RPMI8226 (cell line): Measurements from ENCODE around the gene CD3G.

Experiments used
- DNase-seq: peaks from one replicate; pipeline ENCODE4 v3.0.0-alpha.2; 2015

Gene CD3G

DNA sequence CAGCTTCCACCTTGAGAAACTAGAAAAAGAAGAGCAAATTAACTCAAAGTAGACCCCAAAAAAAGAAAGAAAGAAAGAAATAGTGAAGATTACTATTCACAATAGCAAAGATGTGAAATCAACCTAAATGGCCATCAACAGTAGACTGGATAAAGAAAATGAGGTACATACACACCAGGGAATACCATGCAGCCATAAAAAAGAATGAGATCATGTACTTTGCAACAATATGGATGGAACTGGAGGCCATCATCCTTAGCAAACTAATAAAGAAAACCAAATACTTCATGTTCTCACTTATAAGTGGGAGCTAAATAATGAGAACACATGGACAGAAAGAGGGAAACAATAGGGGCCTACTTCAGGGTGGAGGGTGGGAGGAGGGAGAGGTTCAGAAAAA, 15.4 kb upstream of the CD3G start:
- DNase-seq: no peak

GRCh38 chr11:118334745-118335144, 9.4 kb upstream of the CD3G start:
- no peak for DNase-seq

GRCh38 chr11:118338637-118339061, 5.5 kb upstream of the CD3G start:
- DNase-seq: peak; percentile 44

GRCh38 chr11:118339281-118339961, 4.7 kb upstream of the CD3G start:
- no peak for DNase-seq

- no peak for DNase-seq
Observed at GRCh38 chr11:118340449-118340848, 3.7 kb upstream of the CD3G start.

DNA sequence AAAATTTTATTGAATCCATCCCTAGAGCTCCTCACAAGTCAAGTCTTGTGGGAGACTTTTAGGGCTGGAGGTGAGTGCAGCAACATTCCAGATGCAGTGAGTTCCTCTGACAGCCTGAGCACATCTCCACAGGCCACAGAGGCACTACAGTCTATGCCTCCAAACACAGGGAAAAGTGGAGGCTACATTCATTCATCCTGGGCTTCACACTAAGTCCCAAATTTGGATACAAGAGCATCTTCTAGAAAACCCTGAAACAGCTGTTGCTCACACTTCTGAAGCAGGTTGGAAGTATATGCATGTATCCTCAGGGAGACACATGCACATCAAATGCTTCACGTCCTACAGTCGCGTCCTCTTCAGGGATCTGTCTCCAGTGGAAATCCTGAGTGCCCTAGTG, 2.9 kb upstream of the CD3G start:
- DNase-seq: no peak

DNA sequence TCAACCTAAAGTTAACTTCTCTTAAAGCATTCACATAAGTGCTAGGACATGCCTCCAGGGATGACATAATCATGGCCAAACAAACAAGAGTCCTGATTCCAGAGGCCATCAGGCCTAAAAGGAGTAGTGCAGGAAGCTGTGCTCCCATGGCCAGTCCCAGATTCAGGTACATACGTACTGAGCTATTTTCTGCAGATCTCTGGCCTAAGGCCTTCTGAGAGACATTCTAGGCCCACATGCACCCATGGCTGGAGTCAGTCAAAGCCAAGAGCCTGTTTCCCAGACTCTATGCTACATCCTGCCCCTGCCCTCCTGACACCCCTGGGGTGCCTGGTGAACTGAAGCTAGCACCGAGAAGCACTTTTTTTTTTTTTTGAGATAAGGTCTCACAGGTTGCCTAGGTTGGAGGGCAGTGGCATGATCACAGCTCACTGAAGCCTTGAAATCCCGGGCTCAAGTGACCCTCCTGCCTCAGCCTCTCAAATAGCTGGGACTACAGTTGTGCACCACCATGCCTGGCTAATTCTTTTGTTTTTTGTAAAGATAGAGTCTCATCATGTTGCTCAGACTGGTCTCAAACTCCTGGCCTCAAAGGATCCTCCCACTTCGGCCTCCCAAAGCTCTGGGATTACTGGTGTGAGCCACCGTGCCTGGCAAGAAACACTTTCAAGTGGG, 2.2 kb upstream of the CD3G start:
- no peak for DNase-seq

GRCh38 chr11:118342503-118343161, 1.5 kb upstream of the CD3G start, which contains the start of gene CD3D:
Gene CD3D (minus strand): TSS chr11:118342705. CDS start chr11:118342607, 98 bp downstream.
- no peak for DNase-seq

DNA sequence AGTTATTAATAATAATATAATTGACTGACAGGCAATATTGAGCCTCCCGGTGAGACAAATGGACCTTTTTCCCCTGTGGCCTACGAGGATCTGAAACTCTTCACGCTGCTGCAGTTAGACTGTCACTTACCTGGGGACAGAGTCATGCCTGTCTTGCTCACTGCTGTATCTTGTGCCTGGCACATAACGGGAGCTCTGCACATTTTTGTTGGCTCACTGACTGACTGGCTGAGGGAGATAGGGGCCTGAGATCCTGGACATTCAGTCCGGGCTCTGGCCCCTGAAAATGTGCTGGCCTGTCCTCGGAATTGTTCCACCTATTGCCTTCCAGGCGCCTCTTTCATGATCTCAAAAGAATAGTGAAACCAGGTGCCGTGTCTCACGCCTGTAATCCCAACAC, 896 bp upstream of the CD3G start:
- no peak for DNase-seq

- DNase-seq: no peak
Observed at GRCh38 chr11:118349475-118349874, 5.3 kb downstream of the CD3G start.

GRCh38 chr11:118353084-118353710, 9.1 kb downstream of the CD3G start:
- DNase-seq: peak; percentile 38

- no peak for DNase-seq
Observed at GRCh38 chr11:118358071-118358470, 13.9 kb downstream of the CD3G start.

DNA sequence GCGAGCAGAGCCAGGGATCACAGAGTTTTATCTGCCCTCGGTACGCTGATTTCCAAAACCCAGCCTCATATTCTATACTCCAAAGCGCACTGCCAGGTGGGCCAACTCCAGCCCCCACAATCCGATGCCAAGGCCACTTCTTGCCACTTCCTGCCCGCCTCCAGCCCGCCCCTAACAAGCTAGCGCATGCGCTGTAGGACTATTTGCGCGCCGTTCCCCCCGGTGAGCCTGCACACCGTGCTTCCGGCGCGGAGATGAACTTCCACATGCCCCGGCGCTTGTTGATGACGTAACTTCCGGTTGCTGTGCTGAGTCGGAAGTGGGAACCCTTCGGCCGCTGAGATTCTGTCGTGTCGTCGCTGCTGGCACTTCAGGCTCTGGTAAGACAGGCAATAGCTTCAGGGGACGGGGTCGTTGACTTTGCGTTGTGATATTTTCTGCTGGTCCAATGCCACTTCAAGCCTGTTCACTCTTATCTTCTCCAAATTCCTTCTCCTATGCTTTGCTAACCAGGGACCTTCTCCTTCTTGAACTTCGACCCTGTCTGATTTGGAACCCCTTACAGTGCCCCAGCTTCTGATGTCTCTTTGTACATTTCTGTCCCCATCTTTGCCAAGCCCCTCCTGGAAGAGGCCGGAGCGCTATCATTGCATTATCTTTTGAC, 15.3 kb downstream of the CD3G start, which contains the start of gene UBE4A:
TSS of gene UBE4A (plus strand) at position 306 of the 664 bp plus-strand sequence. CDS start 5,481 bp downstream, outside the sequence.
- DNase-seq: peak; percentile 99

GRCh38 chr11:118364956-118365615, 20.9 kb downstream of the CD3G start:
- no peak for DNase-seq

DNA sequence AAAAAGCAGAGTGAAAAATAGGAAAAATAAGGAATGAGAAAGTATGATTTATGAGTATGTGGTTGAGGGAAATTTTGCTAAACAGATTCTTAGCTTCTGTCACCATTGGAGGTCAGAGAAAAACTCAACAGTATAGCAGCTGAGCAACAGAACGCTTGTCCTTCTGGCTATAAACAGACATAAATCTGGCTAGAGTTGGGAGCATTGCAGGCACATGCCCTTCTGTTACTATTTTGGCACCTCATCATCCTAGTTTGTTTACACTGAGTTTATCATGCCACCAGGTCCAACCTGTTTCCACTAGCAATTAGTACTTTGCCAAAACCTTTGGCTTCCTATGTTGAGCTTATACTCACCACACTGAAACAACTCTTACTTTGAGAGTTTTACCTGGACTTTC, 22.1 kb downstream of the CD3G start:
- no peak for DNase-seq

- DNase-seq: no peak
Observed at GRCh38 chr11:118370774-118371173, 26.6 kb downstream of the CD3G start.

DNA sequence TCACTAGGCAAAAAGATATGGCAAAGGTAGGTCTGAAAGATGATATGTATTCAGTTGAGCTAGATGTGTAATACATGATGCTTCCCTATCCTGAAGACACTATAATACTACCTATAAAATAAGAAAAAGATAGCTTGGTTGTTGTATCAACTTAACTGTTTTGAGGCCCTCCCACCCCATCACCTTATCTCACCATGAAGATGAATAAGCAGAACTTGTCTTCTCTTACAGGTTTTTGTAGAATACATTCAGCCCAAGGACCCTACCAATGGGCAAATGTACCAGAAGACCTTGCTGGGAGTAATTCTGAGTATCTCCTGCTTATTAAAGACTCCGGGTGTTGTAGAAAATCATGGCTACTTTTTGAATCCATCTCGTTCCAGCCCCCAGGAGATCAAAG, 29.1 kb downstream of the CD3G start:
- DNase-seq: no peak

DNA sequence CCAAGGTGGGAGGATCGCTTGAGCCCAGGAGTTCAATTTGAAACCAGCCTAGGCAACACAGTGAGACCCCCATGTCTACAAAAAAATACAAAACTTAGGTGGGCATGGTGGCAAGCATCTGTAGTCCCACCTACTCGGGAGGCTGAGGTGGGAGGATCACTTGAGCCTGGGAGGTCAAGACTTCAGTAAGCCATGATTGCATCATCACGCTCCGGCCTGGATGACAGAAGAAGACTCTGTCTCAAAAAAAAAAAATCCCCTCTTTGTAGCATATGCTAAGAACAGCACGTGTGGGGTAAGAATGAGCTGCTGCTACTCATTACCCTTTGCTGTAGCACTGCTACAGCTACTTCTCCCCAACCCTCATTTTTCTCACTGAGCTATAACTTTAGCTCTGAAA, 29.7 kb downstream of the CD3G start:
- no peak for DNase-seq

DNA sequence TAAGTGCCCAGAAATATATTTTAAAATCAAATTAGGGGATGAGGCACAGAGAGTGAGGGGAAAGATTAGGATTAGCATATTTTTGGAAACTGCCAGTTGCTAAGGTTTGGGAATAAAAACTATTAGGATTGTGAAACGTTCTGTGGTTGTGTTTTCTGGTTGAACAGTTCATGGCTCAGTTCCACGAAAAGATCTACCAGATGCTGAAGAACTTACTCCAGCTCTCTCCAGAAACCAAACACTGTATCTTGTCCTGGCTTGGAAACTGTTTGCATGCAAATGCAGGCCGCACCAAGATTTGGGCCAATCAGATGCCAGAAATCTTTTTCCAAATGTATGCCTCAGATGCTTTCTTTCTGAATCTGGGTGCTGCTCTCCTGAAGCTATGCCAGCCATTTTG, 30.6 kb downstream of the CD3G start:
- DNase-seq: no peak

- DNase-seq: no peak
Observed at GRCh38 chr11:118375978-118376377, 31.8 kb downstream of the CD3G start.

- no peak for DNase-seq
Observed at GRCh38 chr11:118379497-118379896, 35.4 kb downstream of the CD3G start.

DNA sequence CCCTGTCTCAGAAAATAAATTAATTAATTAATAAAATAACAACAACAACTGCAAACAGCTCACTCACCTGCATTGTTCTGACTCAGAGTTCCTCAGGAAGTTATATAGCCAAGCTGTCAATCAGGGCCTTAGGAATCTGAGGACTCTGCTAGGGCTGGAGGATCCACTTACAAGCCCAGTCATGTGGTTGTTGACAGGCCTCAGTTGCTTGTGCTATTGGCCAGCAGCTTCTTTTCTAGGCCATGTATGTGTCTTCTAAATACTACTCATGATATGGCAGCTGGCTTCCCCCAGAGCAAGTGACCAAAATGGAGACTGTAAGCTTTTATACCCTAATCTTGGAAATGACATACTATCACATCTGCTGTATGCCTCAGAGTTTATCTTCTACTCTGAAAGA, 36.4 kb downstream of the CD3G start:
- DNase-seq: no peak
